Measurements from ENCODE around the gene MPHOSPH9. TPM values are rescaled to one million over a fixed set of nuclear protein-coding genes. Genes with fewer than 3 reads are reported as not detected.

Gene MPHOSPH9
- total RNA-seq, 1 donor from 2014 or later, result 302 TPM

DNA sequence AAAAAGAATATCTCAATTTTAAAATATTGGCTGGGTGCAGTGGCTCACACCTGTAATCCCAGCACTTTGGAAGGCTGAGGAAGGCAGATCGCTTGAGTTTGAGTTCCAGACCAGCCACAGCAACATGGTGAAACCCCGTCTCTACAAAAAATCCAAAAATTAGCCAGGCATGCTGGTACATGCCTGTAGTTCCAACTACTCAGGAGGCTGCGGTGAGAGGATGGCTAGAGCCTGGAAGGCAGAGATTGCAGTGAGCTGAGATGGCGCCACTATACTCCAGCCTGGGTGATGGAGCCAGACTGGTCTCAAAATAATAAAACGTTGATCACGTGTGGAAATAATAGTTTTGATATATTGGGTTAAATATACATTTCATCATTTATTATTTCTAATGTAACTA, 6.0 kb upstream of the MPHOSPH9 start:
- peaks cover 8% of the 10 kb centered on the region for H3K4me1 Mint-ChIP-seq
- Histone ChIP-seq H3K4me1 (peaks cover 13% of the 10 kb centered on the region), H3K9me3 (ENCODE audit: low read depth) (no peaks in the 10 kb centered on the region), H3K27ac (no peak overlapping the region), H3K79me2 (ENCODE audit: low read depth) (peaks cover 79% of the 10 kb centered on the region), H3K4me3 (no peak overlapping the region), H3K4me2 (no peak overlapping the region), H2AFZ (replicated peaks) (no peak overlapping the region), H3F3A (ENCODE audit: low read depth) (peaks cover 18% of the 10 kb centered on the region), H3K27me3 (no peaks in the 10 kb centered on the region), H3K9ac (no peak overlapping the region), H3K36me3 (no peaks in the 10 kb centered on the region), H4K20me1 (ENCODE audit: low read depth) (peaks cover 5% of the 10 kb centered on the region)
- no peaks in the 10 kb centered on the region for H3K9me3 Mint-ChIP-seq
- peaks cover 6% of the 10 kb centered on the region for H3K27me3 Mint-ChIP-seq (ENCODE audit: insufficient read depth, low read depth)
- no peak for TF ChIP-seq EZH2phosphoT487 (IDR thresholded peaks at IDR 0.05)
- TF ChIP-seq, protein P1, sequence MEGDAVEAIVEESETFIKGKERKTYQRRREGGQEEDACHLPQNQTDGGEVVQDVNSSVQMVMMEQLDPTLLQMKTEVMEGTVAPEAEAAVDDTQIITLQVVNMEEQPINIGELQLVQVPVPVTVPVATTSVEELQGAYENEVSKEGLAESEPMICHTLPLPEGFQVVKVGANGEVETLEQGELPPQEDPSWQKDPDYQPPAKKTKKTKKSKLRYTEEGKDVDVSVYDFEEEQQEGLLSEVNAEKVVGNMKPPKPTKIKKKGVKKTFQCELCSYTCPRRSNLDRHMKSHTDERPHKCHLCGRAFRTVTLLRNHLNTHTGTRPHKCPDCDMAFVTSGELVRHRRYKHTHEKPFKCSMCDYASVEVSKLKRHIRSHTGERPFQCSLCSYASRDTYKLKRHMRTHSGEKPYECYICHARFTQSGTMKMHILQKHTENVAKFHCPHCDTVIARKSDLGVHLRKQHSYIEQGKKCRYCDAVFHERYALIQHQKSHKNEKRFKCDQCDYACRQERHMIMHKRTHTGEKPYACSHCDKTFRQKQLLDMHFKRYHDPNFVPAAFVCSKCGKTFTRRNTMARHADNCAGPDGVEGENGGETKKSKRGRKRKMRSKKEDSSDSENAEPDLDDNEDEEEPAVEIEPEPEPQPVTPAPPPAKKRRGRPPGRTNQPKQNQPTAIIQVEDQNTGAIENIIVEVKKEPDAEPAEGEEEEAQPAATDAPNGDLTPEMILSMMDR (IDR thresholded peaks at IDR 0.05), result no peak
- TF ChIP-seq EZH2 (IDR thresholded peaks at IDR 0.05), result no peak
- no peak overlapping the region for H3K27ac Mint-ChIP-seq
- DNase-seq (ENCODE audit: low spot score), result no peak
- no peak overlapping the region for H3K4me3 Mint-ChIP-seq
- peaks cover 17% of the 10 kb centered on the region for H3K36me3 Mint-ChIP-seq

GRCh38 chr12:123238330-123238682, 5.4 kb upstream of the MPHOSPH9 start:
- Histone ChIP-seq H3K9me3 (ENCODE audit: low read depth) (no peaks in the 10 kb centered on the region), H3K4me3 (no peak overlapping the region), H3K79me2 (ENCODE audit: low read depth) (peaks cover 80% of the 10 kb centered on the region), H3K36me3 (no peaks in the 10 kb centered on the region), H3K27ac (no peak overlapping the region), H2AFZ (replicated peaks) (no peak overlapping the region), H4K20me1 (ENCODE audit: low read depth) (peaks cover 5% of the 10 kb centered on the region), H3K9ac (no peak overlapping the region), H3K27me3 (no peaks in the 10 kb centered on the region), H3K4me1 (peaks cover 14% of the 10 kb centered on the region), H3K4me2 (no peak overlapping the region), H3F3A (ENCODE audit: low read depth) (peaks cover 21% of the 10 kb centered on the region)
- no peaks in the 10 kb centered on the region for H3K9me3 Mint-ChIP-seq
- TF ChIP-seq EZH2 (IDR thresholded peaks at IDR 0.05), result no peak
- TF ChIP-seq, protein P1 (IDR thresholded peaks at IDR 0.05), result no peak
- peaks cover 6% of the 10 kb centered on the region for H3K27me3 Mint-ChIP-seq (ENCODE audit: insufficient read depth, low read depth)
- no peak for DNase-seq (ENCODE audit: low spot score)
- peaks cover 12% of the 10 kb centered on the region for H3K4me1 Mint-ChIP-seq
- no peak overlapping the region for H3K27ac Mint-ChIP-seq
- H3K4me3 Mint-ChIP-seq, result no peak overlapping the region
- peaks cover 17% of the 10 kb centered on the region for H3K36me3 Mint-ChIP-seq

DNA sequence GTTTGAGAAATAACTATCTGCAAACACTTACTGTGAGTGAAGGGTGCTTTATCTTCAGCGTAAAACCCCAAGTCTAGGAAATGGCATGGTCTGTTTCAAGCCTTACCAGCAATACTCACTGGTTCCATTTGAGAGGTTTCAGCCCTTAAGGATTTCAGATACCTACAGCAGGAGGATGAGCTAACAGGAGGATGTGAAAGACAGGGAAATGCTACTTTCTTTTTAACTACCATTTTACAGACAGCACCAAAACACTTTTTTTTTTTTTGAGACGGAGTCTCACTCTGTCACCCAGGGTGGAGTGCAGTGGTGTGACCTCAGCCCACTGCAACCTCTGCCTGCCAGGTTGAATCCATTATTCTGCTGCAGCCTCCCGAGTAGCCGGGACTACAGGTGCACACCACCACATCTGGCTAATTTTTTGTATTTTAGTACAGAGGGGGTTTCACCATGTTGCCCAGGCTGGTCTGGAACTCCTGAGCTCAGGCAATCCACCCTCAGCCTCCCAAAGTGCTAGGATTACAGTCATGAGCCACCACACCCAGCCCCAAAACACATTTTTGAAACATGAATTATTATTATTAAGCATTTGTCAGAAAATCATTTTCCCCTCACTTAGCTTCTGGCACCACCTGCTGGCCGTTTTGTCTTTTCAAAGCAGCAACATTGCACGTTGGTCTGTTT, 4.8 kb upstream of the MPHOSPH9 start:
- DNase-seq (ENCODE audit: low spot score), result peak; percentile 53
- Histone ChIP-seq H3K79me2 (ENCODE audit: low read depth) (peaks cover 76% of the 10 kb centered on the region), H3K27ac (no peak overlapping the region), H3K4me3 (no peak overlapping the region), H3K4me2 (no peak overlapping the region), H3K9me3 (ENCODE audit: low read depth) (no peaks in the 10 kb centered on the region), H3K36me3 (no peaks in the 10 kb centered on the region), H3K27me3 (no peaks in the 10 kb centered on the region), H3K4me1 (peaks cover 14% of the 10 kb centered on the region), H2AFZ (replicated peaks) (no peak overlapping the region), H3K9ac (no peak overlapping the region), H4K20me1 (ENCODE audit: low read depth) (peaks cover 5% of the 10 kb centered on the region), H3F3A (ENCODE audit: low read depth) (peaks cover 21% of the 10 kb centered on the region)
- TF ChIP-seq EZH2phosphoT487 (IDR thresholded peaks at IDR 0.05) (no peak), EZH2 (IDR thresholded peaks at IDR 0.05) (no peak)
- TF ChIP-seq, protein P1 (IDR thresholded peaks at IDR 0.05), result peak; percentile 73
- Mint-ChIP-seq H3K27ac (no peak overlapping the region), H3K36me3 (peaks cover 16% of the 10 kb centered on the region), H3K9me3 (no peaks in the 10 kb centered on the region), H3K27me3 (ENCODE audit: insufficient read depth, low read depth) (peaks cover 8% of the 10 kb centered on the region), H3K4me1 (peaks cover 14% of the 10 kb centered on the region), H3K4me3 (no peak overlapping the region)

Measured in neural progenitor cell (in vitro differentiated cells).